MV-4-11 (cell line): Measurements from ENCODE around the gene ZFP37.
A peak's percentile ranks its signal among the peaks of the same experiment; 100 is the strongest.
"Not testable (repeated sequence)": the region's sequence is repeated elsewhere in the genome, so short reads cannot be mapped to it uniquely, and the experiment has no call there.

Experiments used
- DNase-seq: peaks from one replicate; lab custom pipeline; 2025; lab: John Stamatoyannopoulos, UW

Gene ZFP37

GRCh38 chr9:113056191-113057106 is at the start of gene ZFP37:
ZFP37 (minus strand) TSS chr9:113056724; CDS start chr9:113056688, 36 bp downstream.
- DNase-seq, result peak; percentile 83

- not testable (repeated sequence) for DNase-seq
These were observed 48.8 kb upstream of the ZFP37 start for GRCh38 chr9:113105345-113105744.

- DNase-seq, result no peak
These were observed 39.0 kb upstream of the ZFP37 start for GRCh38 chr9:113095561-113095960.

- DNase-seq, result not testable (repeated sequence)
These were observed 33.4 kb upstream of the ZFP37 start for GRCh38 chr9:113089924-113090323.

GRCh38 chr9:113089143-113089505 is 32.6 kb upstream of the ZFP37 start:
- DNase-seq, result not testable (repeated sequence)

GRCh38 chr9:113088456-113089142 is 32.1 kb upstream of the ZFP37 start:
- DNase-seq, result not testable (repeated sequence)

GRCh38 chr9:113062932-113063310 is 6.4 kb upstream of the ZFP37 start:
- DNase-seq, result not testable (repeated sequence)

GRCh38 chr9:113062256-113062931 is 5.9 kb upstream of the ZFP37 start:
- not testable (repeated sequence) for DNase-seq

GRCh38 chr9:113061072-113061850 is 4.7 kb upstream of the ZFP37 start:
- not testable (repeated sequence) for DNase-seq

- DNase-seq, result not testable (repeated sequence)
These were observed 3.2 kb upstream of the ZFP37 start for GRCh38 chr9:113059581-113060284.

- DNase-seq, result no peak
These were observed 669 bp upstream of the ZFP37 start for GRCh38 chr9:113057193-113057592.

- peak; percentile 3 for DNase-seq
These were observed 13.5 kb downstream of the ZFP37 start for GRCh38 chr9:113042884-113043657.

GRCh38 chr9:113026200-113026599 is 30.3 kb downstream of the ZFP37 start:
- DNase-seq, result no peak

GRCh38 chr9:113018247-113018646 is 38.3 kb downstream of the ZFP37 start:
- DNase-seq, result no peak

- no peak for DNase-seq
These were observed 44.0 kb downstream of the ZFP37 start for GRCh38 chr9:113012492-113012891.

- DNase-seq, result peak; percentile 24
These were observed 44.6 kb downstream of the ZFP37 start, which contains the start of gene ZNF883 for GRCh38 chr9:113011911-113012381. ZNF883 (minus strand) TSS chr9:113012192.

- no peak for DNase-seq
These were observed 50.7 kb downstream of the ZFP37 start for GRCh38 chr9:113005777-113006176.

GRCh38 chr9:112997236-112997941 is 59.1 kb downstream of the ZFP37 start:
- no peak for DNase-seq
